ENCODE data around the gene DUSP28. TPM values are rescaled to one million over a fixed set of nuclear protein-coding genes. Genes with fewer than 3 reads are reported as not detected.

DUSP28 gene
- total and polyA plus RNA-seq, 2 of the 13 experiments (the other 11 are each of a cell fraction or from before 2014, with no cell fraction given): 5.2 to 8.6 TPM

- TF ChIP-seq TFDP2 (CRISPR knock-in tag; IDR thresholded peaks at IDR 0.05) (peak; percentile 80), IRF9 (CRISPR knock-in tag; IDR thresholded peaks at IDR 0.05; ENCODE audit: borderline replicate concordance) (peak; percentile 92), NFAT5 (CRISPR knock-in tag; IDR thresholded peaks at IDR 0.05) (peak; percentile 92), ZNF749 (CRISPR knock-in tag; IDR thresholded peaks at IDR 0.05; ENCODE audit: borderline replicate concordance) (peak; percentile 40), NFKBIZ (CRISPR knock-in tag; IDR thresholded peaks at IDR 0.05) (peak; percentile 43; the same call in 1 of the 2 replicates), ZNF513 (CRISPR knock-in tag; conservative IDR thresholded peaks at IDR 0.05) (no peak), MTF1 (CRISPR knock-in tag; IDR thresholded peaks at IDR 0.05) (no peak; the same call in none of the 2 replicates), ZBTB21 (CRISPR knock-in tag; IDR thresholded peaks at IDR 0.05) (no peak), ZBTB33 (CRISPR knock-in tag; IDR thresholded peaks at IDR 0.05) (no peak), AHR (CRISPR knock-in tag; IDR thresholded peaks at IDR 0.05) (no peak; the same call in 1 of the 2 replicates), IKZF1 (IDR thresholded peaks at IDR 0.05) (no peak), WIZ (CRISPR knock-in tag; IDR thresholded peaks at IDR 0.05) (no peak; the same call in 1 of the 2 replicates)
- TF ChIP-seq, protein P1, sequence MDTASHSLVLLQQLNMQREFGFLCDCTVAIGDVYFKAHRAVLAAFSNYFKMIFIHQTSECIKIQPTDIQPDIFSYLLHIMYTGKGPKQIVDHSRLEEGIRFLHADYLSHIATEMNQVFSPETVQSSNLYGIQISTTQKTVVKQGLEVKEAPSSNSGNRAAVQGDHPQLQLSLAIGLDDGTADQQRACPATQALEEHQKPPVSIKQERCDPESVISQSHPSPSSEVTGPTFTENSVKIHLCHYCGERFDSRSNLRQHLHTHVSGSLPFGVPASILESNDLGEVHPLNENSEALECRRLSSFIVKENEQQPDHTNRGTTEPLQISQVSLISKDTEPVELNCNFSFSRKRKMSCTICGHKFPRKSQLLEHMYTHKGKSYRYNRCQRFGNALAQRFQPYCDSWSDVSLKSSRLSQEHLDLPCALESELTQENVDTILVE (CRISPR knock-in tag; IDR thresholded peaks at IDR 0.05): peak; percentile 29; the same call in 1 of the 2 replicates
- TF ChIP-seq, protein P2, sequence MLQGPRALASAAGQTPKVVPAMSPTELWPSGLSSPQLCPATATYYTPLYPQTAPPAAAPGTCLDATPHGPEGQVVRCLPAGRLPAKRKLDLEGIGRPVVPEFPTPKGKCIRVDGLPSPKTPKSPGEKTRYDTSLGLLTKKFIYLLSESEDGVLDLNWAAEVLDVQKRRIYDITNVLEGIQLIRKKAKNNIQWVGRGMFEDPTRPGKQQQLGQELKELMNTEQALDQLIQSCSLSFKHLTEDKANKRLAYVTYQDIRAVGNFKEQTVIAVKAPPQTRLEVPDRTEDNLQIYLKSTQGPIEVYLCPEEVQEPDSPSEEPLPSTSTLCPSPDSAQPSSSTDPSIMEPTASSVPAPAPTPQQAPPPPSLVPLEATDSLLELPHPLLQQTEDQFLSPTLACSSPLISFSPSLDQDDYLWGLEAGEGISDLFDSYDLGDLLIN (CRISPR knock-in tag; IDR thresholded peaks at IDR 0.05; ENCODE audit: borderline replicate concordance): no peak
Measured at GRCh38 chr2:240560480-240561324, 545 bp downstream of the DUSP28 start (continued).
